ENCODE results near the gene COP1.

- TF ChIP-seq, protein P1, sequence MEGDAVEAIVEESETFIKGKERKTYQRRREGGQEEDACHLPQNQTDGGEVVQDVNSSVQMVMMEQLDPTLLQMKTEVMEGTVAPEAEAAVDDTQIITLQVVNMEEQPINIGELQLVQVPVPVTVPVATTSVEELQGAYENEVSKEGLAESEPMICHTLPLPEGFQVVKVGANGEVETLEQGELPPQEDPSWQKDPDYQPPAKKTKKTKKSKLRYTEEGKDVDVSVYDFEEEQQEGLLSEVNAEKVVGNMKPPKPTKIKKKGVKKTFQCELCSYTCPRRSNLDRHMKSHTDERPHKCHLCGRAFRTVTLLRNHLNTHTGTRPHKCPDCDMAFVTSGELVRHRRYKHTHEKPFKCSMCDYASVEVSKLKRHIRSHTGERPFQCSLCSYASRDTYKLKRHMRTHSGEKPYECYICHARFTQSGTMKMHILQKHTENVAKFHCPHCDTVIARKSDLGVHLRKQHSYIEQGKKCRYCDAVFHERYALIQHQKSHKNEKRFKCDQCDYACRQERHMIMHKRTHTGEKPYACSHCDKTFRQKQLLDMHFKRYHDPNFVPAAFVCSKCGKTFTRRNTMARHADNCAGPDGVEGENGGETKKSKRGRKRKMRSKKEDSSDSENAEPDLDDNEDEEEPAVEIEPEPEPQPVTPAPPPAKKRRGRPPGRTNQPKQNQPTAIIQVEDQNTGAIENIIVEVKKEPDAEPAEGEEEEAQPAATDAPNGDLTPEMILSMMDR (IDR thresholded peaks at IDR 0.05), result no peak
- TF ChIP-seq POLR2A (IDR thresholded peaks at IDR 0.05) (no peak), POLR2AphosphoS5 (IDR thresholded peaks at IDR 0.05) (no peak)
These were observed 29.3 kb downstream of the COP1 start for GRCh38 chr1:176177764-176178163.

Data from breast epithelium (tissue), 3 donors.